Keratinocyte (primary cell): ENCODE data around the gene CACNA1S. TPM values are rescaled to one million over a fixed set of nuclear protein-coding genes. Genes with fewer than 3 reads are reported as not detected.

ENCODE experiments used
- DNase-seq: peaks from one replicate; pipeline ENCODE4 v3.0.0-alpha.2; 2011; ENCODE audit warnings: low read depth, missing footprints, low spot score
- FAIRE-seq: peaks from 2 replicates; lab custom pipeline; 2011; peaks lifted over from hg19 to GRCh38; lab: Jason Lieb, UNC
- H2AFZ ChIP-seq: 2 replicates; pipeline ENCODE4 v1.6.0; 2012; ENCODE audit warnings: low read length, control low read depth, inconsistent platforms; ENCODE audit not compliant: control insufficient read depth
- H3K27ac ChIP-seq: 2 replicates; pipeline ENCODE4 v1.5.1; 2011; ENCODE audit warnings: low read length; ENCODE audit not compliant: control insufficient read depth, insufficient read depth
- H3K27me3 ChIP-seq: 3 replicates; pipeline ENCODE4 v1.6.0; 2011; ENCODE audit warnings: low read length; ENCODE audit not compliant: control insufficient read depth, insufficient read depth; ENCODE audit errors: extremely low read depth
- H3K36me3 ChIP-seq, 2 experiments: 2 replicates in 1 of 2; 3 replicates in 1 of 2; pipeline ENCODE4 v1.5.1; 2011; ENCODE audit warnings: low read length in 2 of 2, mild to moderate bottlenecking in 1 of 2; ENCODE audit not compliant: control insufficient read depth in 2 of 2, insufficient read depth in 2 of 2; ENCODE audit errors: extremely low read depth in 1 of 2
- H3K4me1 ChIP-seq: 3 replicates; pipeline ENCODE4 v1.5.1; 2011; ENCODE audit warnings: low read length; ENCODE audit not compliant: control insufficient read depth, insufficient read depth; ENCODE audit errors: extremely low read depth
- H3K4me2 ChIP-seq: 3 replicates; pipeline ENCODE4 v1.6.0; 2011; ENCODE audit warnings: low read depth, low read length; ENCODE audit not compliant: control insufficient read depth, insufficient read depth; ENCODE audit errors: extremely low read depth
- H3K4me3 ChIP-seq, 3 experiments: fragments of 200-600 bp in 1 of 3; sonication (generic) in 1 of 3; 2 replicates in 2 of 3; 3 replicates in 1 of 3; pipeline ENCODE4 v1.5.1; 2011 to 2016; ENCODE audit warnings: low read length in 3 of 3, mild to moderate bottlenecking in 3 of 3, control low read depth in 2 of 3, inconsistent platforms in 1 of 3, low read depth in 1 of 3, mixed read lengths in 1 of 3, mixed run types in 1 of 3, moderate library complexity in 1 of 3; ENCODE audit not compliant: control insufficient read depth in 2 of 3, insufficient read depth in 2 of 3; ENCODE audit errors: extremely low read depth in 1 of 3
- H3K79me2 ChIP-seq: 2 replicates; pipeline ENCODE4 v1.6.0; 2012; ENCODE audit warnings: low read length; ENCODE audit not compliant: control insufficient read depth, insufficient read depth
- H3K9ac ChIP-seq: 3 replicates; pipeline ENCODE4 v1.6.0; 2011; ENCODE audit warnings: low read length; ENCODE audit not compliant: control insufficient read depth, insufficient read depth; ENCODE audit errors: extremely low read depth
- H3K9me1 ChIP-seq: 3 replicates; pipeline ENCODE4 v1.6.0; 2011; ENCODE audit warnings: low read length; ENCODE audit not compliant: control insufficient read depth, insufficient read depth; ENCODE audit errors: extremely low read depth
- H3K9me3 ChIP-seq: 2 replicates; pipeline ENCODE4 v1.5.1; 2012; ENCODE audit warnings: low read depth, low read length; ENCODE audit not compliant: control insufficient read depth
- H4K20me1 ChIP-seq: 3 replicates; pipeline ENCODE4 v1.6.0; 2011; ENCODE audit warnings: low read length; ENCODE audit not compliant: control insufficient read depth, insufficient read depth; ENCODE audit errors: extremely low read depth
- CTCF ChIP-seq, 3 experiments: IDR thresholded peaks in 1 of 3; conservative IDR thresholded peaks in 1 of 3; optimal IDR thresholded peaks in 1 of 3; 2 replicates in 2 of 3; 3 replicates in 1 of 3; pipeline versions ENCODE3 to v1.5.1; 2011; ENCODE audit warnings: low read length in 3 of 3, mild to moderate bottlenecking in 3 of 3, moderate library complexity in 2 of 3, control low read depth in 1 of 3, inconsistent platforms in 1 of 3; ENCODE audit not compliant: insufficient read depth in 2 of 3; ENCODE audit errors: extremely low read depth in 1 of 3
- EZH2 ChIP-seq: IDR thresholded peaks from one replicate; pipeline ENCODE4 v1.6.1; 2012; ENCODE audit warnings: inconsistent platforms, mild to moderate bottlenecking, low read length, moderate library complexity
- dilution Hi-C: fragments of 300-500 bp; cut with MboI; formaldehyde crosslinking; loops from one replicate; pipeline ENCODE4 v1.7.0; 2020; ENCODE audit warnings: low sequenced_read_pairs; ENCODE audit not compliant: extremely low pct_ligation_motif_present
- polyA plus RNA-seq, 5 experiments: library from polyadenylated mRNA; depleted of rRNA in 3 of 5; stranded (reverse) in 3 of 5; stranded (forward) in 1 of 5; unstranded in 1 of 5; fragments of >200 nt; gene quantifications; 1 replicate in 1 of 5; 2 replicates in 3 of 5; 3 replicates in 1 of 5; pipeline versions ENCODE4 v1.2.1 to v1.2.3, GENCODE V29; 2011 to 2012; ENCODE audit warnings: missing spikeins in 2 of 5, low read depth in 1 of 5, low replicate concordance in 1 of 5

The CACNA1S gene
- polyA plus RNA-seq, 1 donor (not counting 4 experiments of a cell fraction or from before 2014, with no cell fraction given), result not detected

GRCh38 chr1:201060586-201060985 is 51.6 kb downstream of the CACNA1S start:
- Histone ChIP-seq H3K4me3 (no peak overlapping the region), H3K4me2 (no peak overlapping the region), H3K9me1 (no peaks in the 10 kb centered on the region), H3K36me3 (no peaks in the 10 kb centered on the region), H2AFZ (no peak overlapping the region), H3K79me2 (no peaks in the 10 kb centered on the region), H3K4me1 (peaks cover 6% of the 10 kb centered on the region), H4K20me1 (no peaks in the 10 kb centered on the region), H3K27me3 (peaks cover 3% of the 10 kb centered on the region), H3K9me3 (no peaks in the 10 kb centered on the region), H3K9ac (no peak overlapping the region), H3K27ac (no peak overlapping the region)
- DNase-seq (peak; percentile 26), FAIRE-seq (no peak)
- no peak for TF ChIP-seq EZH2
- no peak for TF ChIP-seq CTCF (optimal IDR thresholded peaks at IDR 0.05 in 1 of 3, IDR thresholded peaks at IDR 0.05 in 1 of 3, conservative IDR thresholded peaks at IDR 0.05 in 1 of 3; ENCODE audit: extremely low read depth in 1 of 3, insufficient read depth in 2 of 3, low read length in 3 of 3)
- dilution Hi-C loops, result no loop called here

- TF ChIP-seq EZH2, result no peak
- no peak for TF ChIP-seq CTCF (optimal IDR thresholded peaks at IDR 0.05 in 1 of 3, IDR thresholded peaks at IDR 0.05 in 1 of 3, conservative IDR thresholded peaks at IDR 0.05 in 1 of 3; ENCODE audit: extremely low read depth in 1 of 3, insufficient read depth in 2 of 3, low read length in 3 of 3)
- no peak for DNase-seq
- FAIRE-seq, result no peak
- Histone ChIP-seq H3K79me2 (no peaks in the 10 kb centered on the region), H3K36me3 (no peaks in the 10 kb centered on the region), H3K4me1 (peaks cover 6% of the 10 kb centered on the region), H3K4me3 (no peak overlapping the region), H3K27me3 (peaks cover 5% of the 10 kb centered on the region), H3K9me1 (no peaks in the 10 kb centered on the region), H4K20me1 (no peaks in the 10 kb centered on the region), H3K27ac (no peak overlapping the region), H3K9me3 (no peaks in the 10 kb centered on the region), H3K9ac (no peak overlapping the region), H3K4me2 (no peak overlapping the region), H2AFZ (no peak overlapping the region)
- dilution Hi-C loops, result no loop called here
Measured at GRCh38 chr1:201059871-201060555, 52.2 kb downstream of the CACNA1S start.
